ENCODE results near the gene TBC1D3B.

DNA sequence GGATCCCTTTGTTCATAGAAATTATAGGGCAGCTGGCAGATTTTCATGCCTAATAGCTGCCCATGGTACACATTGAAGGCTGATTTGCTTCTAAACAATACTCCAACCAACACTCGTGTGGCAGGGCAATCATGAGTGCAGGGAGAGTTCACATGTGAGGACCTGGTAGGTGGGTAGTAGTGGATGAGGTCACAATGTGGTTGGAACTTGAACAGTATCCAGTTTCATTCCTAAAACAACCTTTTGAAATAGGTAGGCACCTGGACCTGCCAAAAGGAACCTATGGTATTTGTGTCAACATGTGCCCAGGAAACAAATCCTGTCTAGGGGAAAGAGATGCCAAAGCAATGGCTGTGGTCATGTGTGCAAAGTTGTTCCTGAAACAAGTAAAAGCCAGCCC is 40.0 kb downstream of the TBC1D3B start:
- TF ChIP-seq, protein P1, sequence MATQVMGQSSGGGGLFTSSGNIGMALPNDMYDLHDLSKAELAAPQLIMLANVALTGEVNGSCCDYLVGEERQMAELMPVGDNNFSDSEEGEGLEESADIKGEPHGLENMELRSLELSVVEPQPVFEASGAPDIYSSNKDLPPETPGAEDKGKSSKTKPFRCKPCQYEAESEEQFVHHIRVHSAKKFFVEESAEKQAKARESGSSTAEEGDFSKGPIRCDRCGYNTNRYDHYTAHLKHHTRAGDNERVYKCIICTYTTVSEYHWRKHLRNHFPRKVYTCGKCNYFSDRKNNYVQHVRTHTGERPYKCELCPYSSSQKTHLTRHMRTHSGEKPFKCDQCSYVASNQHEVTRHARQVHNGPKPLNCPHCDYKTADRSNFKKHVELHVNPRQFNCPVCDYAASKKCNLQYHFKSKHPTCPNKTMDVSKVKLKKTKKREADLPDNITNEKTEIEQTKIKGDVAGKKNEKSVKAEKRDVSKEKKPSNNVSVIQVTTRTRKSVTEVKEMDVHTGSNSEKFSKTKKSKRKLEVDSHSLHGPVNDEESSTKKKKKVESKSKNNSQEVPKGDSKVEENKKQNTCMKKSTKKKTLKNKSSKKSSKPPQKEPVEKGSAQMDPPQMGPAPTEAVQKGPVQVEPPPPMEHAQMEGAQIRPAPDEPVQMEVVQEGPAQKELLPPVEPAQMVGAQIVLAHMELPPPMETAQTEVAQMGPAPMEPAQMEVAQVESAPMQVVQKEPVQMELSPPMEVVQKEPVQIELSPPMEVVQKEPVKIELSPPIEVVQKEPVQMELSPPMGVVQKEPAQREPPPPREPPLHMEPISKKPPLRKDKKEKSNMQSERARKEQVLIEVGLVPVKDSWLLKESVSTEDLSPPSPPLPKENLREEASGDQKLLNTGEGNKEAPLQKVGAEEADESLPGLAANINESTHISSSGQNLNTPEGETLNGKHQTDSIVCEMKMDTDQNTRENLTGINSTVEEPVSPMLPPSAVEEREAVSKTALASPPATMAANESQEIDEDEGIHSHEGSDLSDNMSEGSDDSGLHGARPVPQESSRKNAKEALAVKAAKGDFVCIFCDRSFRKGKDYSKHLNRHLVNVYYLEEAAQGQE (IDR thresholded peaks at IDR 0.05; ENCODE audit: low read depth), result no peak
- TF ChIP-seq EP300 (IDR thresholded peaks at IDR 0.05; ENCODE audit: borderline replicate concordance), result no peak
- no peak for TF ChIP-seq TAF1 (IDR thresholded peaks at IDR 0.05; ENCODE audit: low read depth)
- no peak for TF ChIP-seq RAD21 (IDR thresholded peaks at IDR 0.05; ENCODE audit: low read depth)
- no peak for TF ChIP-seq CEBPB (IDR thresholded peaks at IDR 0.05)
- TF ChIP-seq, protein P2, sequence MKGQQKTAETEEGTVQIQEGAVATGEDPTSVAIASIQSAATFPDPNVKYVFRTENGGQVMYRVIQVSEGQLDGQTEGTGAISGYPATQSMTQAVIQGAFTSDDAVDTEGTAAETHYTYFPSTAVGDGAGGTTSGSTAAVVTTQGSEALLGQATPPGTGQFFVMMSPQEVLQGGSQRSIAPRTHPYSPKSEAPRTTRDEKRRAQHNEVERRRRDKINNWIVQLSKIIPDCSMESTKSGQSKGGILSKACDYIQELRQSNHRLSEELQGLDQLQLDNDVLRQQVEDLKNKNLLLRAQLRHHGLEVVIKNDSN (IDR thresholded peaks at IDR 0.05), result no peak
- TF ChIP-seq, protein P3, sequence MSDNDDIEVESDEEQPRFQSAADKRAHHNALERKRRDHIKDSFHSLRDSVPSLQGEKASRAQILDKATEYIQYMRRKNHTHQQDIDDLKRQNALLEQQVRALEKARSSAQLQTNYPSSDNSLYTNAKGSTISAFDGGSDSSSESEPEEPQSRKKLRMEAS (IDR thresholded peaks at IDR 0.05), result no peak
- TF ChIP-seq FOXM1 (IDR thresholded peaks at IDR 0.05; ENCODE audit: borderline replicate concordance, low read depth), result no peak
- TF ChIP-seq TCF12 (IDR thresholded peaks at IDR 0.05; ENCODE audit: low read depth), result no peak
- no peak for TF ChIP-seq YY1 (IDR thresholded peaks at IDR 0.05; ENCODE audit: low read depth)
- no peak for TF ChIP-seq EGR1 (IDR thresholded peaks at IDR 0.05)
- no peak for TF ChIP-seq NFIC (IDR thresholded peaks at IDR 0.05)
- no peak for TF ChIP-seq CREB1 (IDR thresholded peaks at IDR 0.05; ENCODE audit: low read depth)
